HEK293T (cell line): Measurements from ENCODE around the gene FBXL13.

Source experiments
- CTCF ChIA-PET: fragments of 350-600 bp; formaldehyde crosslinking; extraction: SDS; loops from one replicate; lab custom pipeline; 2021; ENCODE audit warnings: antibody characterized with exemption, inconsistent platforms; lab: Yijun Ruan, JAX
- POLR2A ChIA-PET: fragments of 350-600 bp; formaldehyde crosslinking; extraction: SDS; loops from one replicate; lab custom pipeline; 2020; ENCODE audit warnings: antibody characterized with exemption, inconsistent platforms; lab: Yijun Ruan, JAX
- DNase-seq: peaks from one replicate; pipeline ENCODE4 v3.0.0; 2012; ENCODE audit warnings: mixed read lengths; ENCODE audit errors: extremely low spot score
- ARNT ChIP-seq: fragments of 450-650 bp; IDR thresholded peaks from 2 replicates; pipeline ENCODE4 v1.6.1; 2017; ENCODE audit warnings: mild to moderate bottlenecking
- BHLHE40 ChIP-seq: fragments of 450-650 bp; IDR thresholded peaks from 2 replicates; pipeline ENCODE4 v1.6.1; 2016; ENCODE audit warnings: mild to moderate bottlenecking, moderate library complexity, borderline replicate concordance
- CTBP1 ChIP-seq: fragments of 450-650 bp; IDR thresholded peaks from 2 replicates; pipeline ENCODE4 v1.6.1; 2016; ENCODE audit warnings: borderline replicate concordance
- ELF4 ChIP-seq: fragments of 450-650 bp; IDR thresholded peaks from 2 replicates; pipeline ENCODE4 v1.6.1; 2017; ENCODE audit warnings: antibody characterized with exemption
- FOXA1 ChIP-seq: fragments of 450-650 bp; IDR thresholded peaks from 2 replicates; pipeline ENCODE4 v1.6.1; 2016; ENCODE audit warnings: mild to moderate bottlenecking
- FOXK2 ChIP-seq: fragments of 450-650 bp; IDR thresholded peaks from 2 replicates; pipeline ENCODE4 v1.6.1; 2016; ENCODE audit warnings: mild to moderate bottlenecking
- FOXM1 ChIP-seq: fragments of 450-650 bp; IDR thresholded peaks from 2 replicates; pipeline ENCODE4 v1.6.1; 2017; ENCODE audit warnings: mild to moderate bottlenecking, borderline replicate concordance
- HDGF ChIP-seq: fragments of 450-650 bp; IDR thresholded peaks from 2 replicates; pipeline ENCODE4 v1.6.1; 2017; ENCODE audit warnings: antibody characterized with exemption, borderline replicate concordance
- L3MBTL2 ChIP-seq: fragments of 450-650 bp; conservative IDR thresholded peaks from 2 replicates; pipeline ENCODE4 v1.6.1; 2016; ENCODE audit warnings: mild to moderate bottlenecking
- LEF1 ChIP-seq: fragments of 450-650 bp; IDR thresholded peaks from 2 replicates; pipeline ENCODE4 v1.6.1; 2017; ENCODE audit warnings: mild to moderate bottlenecking, borderline replicate concordance
- NFRKB ChIP-seq: fragments of 450-650 bp; IDR thresholded peaks from 2 replicates; pipeline ENCODE4 v1.6.1; 2016; ENCODE audit warnings: mild to moderate bottlenecking, moderate library complexity
- PKNOX1 ChIP-seq: fragments of 450-650 bp; IDR thresholded peaks from 2 replicates; pipeline ENCODE4 v1.6.1; 2016
- SP1 ChIP-seq: fragments of 450-650 bp; IDR thresholded peaks from 2 replicates; pipeline ENCODE4 v1.6.1; 2017
- SUZ12 ChIP-seq: fragments of 450-650 bp; IDR thresholded peaks from 2 replicates; pipeline ENCODE4 v1.6.1; 2016; ENCODE audit warnings: mild to moderate bottlenecking
- TARDBP ChIP-seq: fragments of 450-650 bp; IDR thresholded peaks from 2 replicates; pipeline ENCODE4 v1.6.1; 2016
- ZNF384 ChIP-seq: fragments of 450-650 bp; IDR thresholded peaks from 2 replicates; pipeline ENCODE4 v1.6.1; 2016

FBXL13 gene

DNA sequence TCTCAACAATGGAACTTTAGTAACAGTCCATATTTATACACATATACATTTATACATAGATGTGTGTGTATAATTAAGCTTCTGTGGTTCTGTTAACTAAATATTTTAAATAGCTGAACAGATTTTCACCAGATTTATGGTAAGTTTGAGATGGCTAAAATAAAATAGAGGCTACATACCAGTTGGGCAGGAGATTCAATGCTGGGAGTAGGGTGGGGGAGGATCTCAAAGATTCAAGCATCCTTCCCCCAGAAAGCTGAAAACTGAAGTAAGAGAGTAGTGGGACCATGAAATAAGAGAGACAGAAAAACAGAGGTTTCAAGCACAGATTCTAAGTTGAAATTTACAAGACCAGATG is 147.8 kb downstream of the FBXL13 start:
- no peak for DNase-seq
- CTCF ChIA-PET = no interaction called here
- TF ChIP-seq FOXK2 (no peak), TARDBP (no peak), ZNF384 (no peak), HDGF (no peak)
- POLR2A ChIA-PET = no interaction called here

DNA sequence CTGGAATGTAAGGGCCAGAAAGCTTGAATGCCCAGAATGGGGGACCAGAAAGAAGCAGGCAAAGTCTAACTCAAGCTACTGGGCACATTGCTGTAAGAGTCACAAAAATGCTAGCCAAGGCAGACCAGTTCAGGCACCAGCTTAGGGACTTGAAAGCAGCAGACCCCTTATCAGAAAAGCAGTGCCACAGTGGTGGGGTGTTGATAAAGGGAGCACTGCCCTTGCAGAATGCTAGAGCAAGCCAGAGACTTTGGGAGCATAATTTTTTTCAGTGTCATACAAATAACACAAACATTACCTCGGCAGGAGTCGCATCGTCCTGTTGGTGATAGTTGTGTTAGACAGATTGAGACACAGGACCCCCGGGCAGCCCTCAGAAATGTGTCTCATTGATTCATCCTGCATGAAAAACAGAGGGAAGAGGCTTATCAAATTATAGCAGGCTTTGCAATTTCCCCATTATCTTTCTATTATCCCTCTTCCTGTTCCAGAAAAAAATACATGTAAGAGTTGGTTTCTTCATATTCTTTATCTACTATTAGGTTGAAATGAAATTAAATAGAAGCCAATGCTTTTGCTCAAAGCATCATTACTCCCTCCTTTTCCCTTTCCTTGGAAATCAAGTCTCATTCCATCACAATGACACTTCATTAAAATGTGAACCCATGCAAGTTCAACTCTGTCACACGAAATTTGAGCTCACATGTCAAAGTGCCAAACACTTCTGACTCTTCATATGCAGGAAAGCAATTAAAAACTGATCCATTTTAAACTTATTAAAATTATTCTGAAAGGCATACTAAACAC is 148.4 kb downstream of the FBXL13 start:
- CTCF ChIA-PET = no interaction called here
- POLR2A ChIA-PET = interaction anchor here (0.7 kb wide), 1 partner anchor 10 kb away, joined by 3 read pairs; no protein-coding TSS in a partner anchor
- no peak for TF ChIP-seq PKNOX1
- no peak for TF ChIP-seq FOXM1
- TF ChIP-seq HDGF = no peak
- no peak for TF ChIP-seq ELF4
- TF ChIP-seq FOXA1 = no peak
- no peak for TF ChIP-seq LEF1
- TF ChIP-seq FOXK2 = no peak

DNA sequence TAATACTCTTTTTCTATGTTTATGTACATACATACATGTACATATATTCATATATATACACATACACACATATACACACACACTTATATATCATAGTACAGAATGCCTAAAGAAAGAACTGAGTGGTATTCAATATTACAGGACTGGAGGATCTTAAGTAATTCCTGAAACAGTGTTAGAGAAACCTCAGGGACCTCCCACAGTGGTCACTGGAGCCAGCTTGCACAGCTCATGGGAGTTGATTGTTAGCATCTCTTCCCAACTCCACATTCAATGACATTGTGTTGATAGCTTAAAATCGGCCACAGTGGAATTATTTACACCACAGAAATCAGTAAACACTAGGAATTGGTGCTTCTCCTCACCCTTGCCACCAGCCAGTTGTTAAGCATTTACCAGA is 155.8 kb downstream of the FBXL13 start:
- ChIA-PET POLR2A (no interaction called here), CTCF (no interaction called here)
- DNase-seq = no peak
- TF ChIP-seq FOXA1 (no peak), TARDBP (no peak), HDGF (no peak), CTBP1 (no peak), FOXK2 (no peak), L3MBTL2 (no peak), SUZ12 (no peak)

More for the DNA sequence above, 148.4 kb downstream of the FBXL13 start:
- no peak for DNase-seq

GRCh38 chr7:102917436-102918353 is 156.9 kb downstream of the FBXL13 start:
- ChIA-PET POLR2A (no interaction called here), CTCF (no interaction called here)
- TF ChIP-seq SP1 = no peak
- TF ChIP-seq FOXM1 = no peak
- no peak for TF ChIP-seq FOXA1
- no peak for TF ChIP-seq HDGF
- no peak for TF ChIP-seq ZNF384
- TF ChIP-seq CTBP1 = no peak
- TF ChIP-seq PKNOX1 = no peak
- TF ChIP-seq SUZ12 = no peak
- TF ChIP-seq NFRKB = no peak
- TF ChIP-seq LEF1 = no peak
- TF ChIP-seq ELF4 = no peak
- no peak for TF ChIP-seq ARNT
- TF ChIP-seq L3MBTL2 = no peak
- no peak for TF ChIP-seq BHLHE40
- no peak for TF ChIP-seq FOXK2
- DNase-seq = no peak

GRCh38 chr7:102916881-102917280 is 157.7 kb downstream of the FBXL13 start:
- CTCF ChIA-PET = no interaction called here
- no peak for DNase-seq
- POLR2A ChIA-PET = no interaction called here
- TF ChIP-seq FOXA1 (no peak), PKNOX1 (no peak), ARNT (no peak), SP1 (no peak), SUZ12 (no peak), CTBP1 (no peak), LEF1 (no peak), FOXK2 (no peak), NFRKB (no peak), HDGF (no peak), ZNF384 (no peak), TARDBP (no peak)

DNA sequence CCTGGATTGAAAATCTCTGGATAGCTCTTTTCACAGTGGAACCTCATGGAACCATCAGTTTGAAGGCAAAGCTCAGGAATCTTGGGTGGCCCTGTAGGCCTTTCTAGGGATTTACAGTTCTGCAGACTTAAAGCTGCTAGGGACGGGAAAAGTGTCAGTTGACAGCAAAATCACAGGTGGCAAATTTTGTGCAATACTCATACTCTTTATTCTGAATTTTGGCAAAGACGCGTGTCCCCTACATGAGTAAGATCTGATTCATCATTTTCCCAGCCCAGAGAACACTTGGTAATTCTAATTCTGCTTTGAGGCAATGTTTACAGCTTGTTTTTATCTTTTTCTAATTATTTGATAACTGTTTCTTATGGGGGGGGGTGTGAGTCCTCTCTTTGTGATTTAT is 158.2 kb downstream of the FBXL13 start:
- CTCF ChIA-PET = no interaction called here
- POLR2A ChIA-PET = no interaction called here
- no peak for DNase-seq
- TF ChIP-seq PKNOX1 (no peak), SUZ12 (no peak), CTBP1 (no peak)
